LNCAP (cell line): ENCODE results near the gene C2CD4A.
A peak's percentile ranks its signal among the peaks of the same experiment; 100 is the strongest.

Experiments used
- TF ChIP-seq, protein P1 (sequence below): fragments of 450-650 bp; IDR thresholded peaks from 2 replicates; pipeline ENCODE4 v1.5.1; 2017; ENCODE audit warnings: mild to moderate bottlenecking

Gene C2CD4A

DNA sequence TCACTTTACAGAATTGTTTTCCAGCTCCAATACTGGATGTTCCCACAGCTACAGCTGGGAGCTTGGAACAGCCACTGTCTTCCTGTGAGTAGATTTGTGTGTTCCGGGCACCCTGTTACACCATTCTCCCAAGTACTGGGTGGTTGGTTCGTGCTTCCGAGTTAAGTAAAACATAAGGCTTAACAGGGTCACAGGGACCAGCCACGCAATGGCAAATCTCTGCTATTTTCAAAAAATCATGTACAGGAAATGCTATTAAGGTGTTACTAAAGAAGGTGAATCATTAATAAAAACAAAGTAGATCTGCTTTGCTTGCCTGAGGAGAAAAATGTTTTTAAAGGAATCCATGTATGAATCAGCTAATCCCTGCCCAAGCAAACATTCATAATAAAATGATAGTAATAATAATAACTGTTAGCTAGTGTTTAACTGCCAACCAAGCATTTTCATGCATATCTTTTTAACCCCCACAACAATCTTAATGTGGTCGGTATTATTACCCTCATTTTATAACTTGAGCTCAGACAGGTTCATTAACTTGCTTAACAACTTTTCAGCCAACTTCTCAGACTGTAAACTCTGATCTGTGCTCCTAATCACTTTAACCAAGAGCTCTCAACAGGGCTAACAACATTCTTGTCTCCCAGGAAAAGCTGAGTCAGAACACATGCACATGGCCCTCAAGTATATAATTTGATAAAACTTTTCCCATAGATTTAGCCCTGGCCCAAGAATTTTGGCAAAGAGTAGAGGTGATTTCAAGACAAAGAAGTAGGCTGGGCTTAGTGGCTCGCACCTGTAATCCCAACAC lies 2.7 kb upstream of the C2CD4A start:
- TF ChIP-seq, protein P1, sequence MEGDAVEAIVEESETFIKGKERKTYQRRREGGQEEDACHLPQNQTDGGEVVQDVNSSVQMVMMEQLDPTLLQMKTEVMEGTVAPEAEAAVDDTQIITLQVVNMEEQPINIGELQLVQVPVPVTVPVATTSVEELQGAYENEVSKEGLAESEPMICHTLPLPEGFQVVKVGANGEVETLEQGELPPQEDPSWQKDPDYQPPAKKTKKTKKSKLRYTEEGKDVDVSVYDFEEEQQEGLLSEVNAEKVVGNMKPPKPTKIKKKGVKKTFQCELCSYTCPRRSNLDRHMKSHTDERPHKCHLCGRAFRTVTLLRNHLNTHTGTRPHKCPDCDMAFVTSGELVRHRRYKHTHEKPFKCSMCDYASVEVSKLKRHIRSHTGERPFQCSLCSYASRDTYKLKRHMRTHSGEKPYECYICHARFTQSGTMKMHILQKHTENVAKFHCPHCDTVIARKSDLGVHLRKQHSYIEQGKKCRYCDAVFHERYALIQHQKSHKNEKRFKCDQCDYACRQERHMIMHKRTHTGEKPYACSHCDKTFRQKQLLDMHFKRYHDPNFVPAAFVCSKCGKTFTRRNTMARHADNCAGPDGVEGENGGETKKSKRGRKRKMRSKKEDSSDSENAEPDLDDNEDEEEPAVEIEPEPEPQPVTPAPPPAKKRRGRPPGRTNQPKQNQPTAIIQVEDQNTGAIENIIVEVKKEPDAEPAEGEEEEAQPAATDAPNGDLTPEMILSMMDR, result no peak

DNA sequence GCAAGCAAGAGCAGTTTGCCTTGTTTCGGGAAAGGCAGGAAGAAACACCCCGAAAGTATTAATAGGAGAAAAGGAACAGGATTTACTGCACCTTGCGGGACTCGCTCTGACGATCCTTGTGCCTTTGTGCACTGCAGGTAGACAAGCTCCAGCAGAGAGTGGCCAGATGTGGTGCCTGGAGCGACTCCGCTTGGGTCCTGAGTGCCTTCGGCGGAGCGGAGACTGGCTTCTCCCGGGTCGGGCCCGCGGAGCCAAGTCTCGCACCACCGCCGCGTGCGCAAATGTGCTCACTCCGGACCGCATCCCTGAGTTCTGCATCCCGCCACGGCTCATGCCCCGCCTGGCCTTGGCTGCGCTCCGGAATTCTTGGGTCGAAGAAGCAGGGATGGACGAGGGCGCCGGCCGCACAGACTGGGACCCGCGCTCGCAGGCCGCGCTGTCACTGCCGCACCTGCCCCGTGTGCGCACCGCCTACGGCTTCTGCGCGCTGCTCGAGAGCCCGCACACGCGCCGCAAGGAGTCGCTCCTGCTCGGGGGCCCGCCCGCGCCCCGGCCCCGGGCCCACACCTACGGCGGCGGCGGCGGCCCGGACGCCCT lies 769 bp downstream of the C2CD4A start:
- TF ChIP-seq, protein P1, result no peak

DNA sequence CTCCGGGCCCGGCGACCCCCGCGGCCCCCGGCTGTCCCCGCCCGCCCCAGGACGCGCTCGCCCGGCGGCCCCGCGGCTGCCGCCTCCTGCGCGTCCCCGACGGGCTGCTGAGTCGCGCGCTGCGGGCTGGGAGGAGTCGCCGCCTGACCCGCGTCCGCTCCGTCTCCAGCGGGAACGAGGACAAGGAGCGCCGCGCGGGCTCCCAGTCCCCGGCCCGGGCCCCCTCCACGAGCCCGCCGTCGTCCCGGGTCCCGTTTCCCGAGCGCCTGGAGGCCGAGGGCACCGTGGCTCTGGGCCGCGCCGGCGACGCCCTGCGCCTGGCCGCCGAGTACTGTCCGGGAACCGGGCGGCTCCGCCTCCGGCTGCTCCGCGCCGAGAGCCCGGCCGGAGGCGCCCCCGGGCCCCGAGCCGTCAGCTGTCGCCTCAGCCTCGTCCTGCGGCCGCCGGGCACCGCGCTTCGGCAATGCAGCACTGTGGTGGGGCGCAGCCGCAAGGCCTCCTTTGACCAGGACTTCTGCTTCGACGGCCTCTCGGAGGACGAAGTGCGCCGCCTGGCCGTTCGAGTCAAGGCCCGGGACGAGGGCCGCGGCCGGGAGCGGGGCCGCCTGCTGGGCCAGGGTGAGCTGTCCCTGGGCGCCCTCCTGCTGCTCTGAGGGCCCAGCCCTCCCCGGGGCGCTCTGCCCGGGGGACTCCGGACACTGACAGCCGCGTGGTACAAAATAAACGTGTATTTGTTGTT lies 1.5 kb downstream of the C2CD4A start:
- TF ChIP-seq, protein P1, result no peak

DNA sequence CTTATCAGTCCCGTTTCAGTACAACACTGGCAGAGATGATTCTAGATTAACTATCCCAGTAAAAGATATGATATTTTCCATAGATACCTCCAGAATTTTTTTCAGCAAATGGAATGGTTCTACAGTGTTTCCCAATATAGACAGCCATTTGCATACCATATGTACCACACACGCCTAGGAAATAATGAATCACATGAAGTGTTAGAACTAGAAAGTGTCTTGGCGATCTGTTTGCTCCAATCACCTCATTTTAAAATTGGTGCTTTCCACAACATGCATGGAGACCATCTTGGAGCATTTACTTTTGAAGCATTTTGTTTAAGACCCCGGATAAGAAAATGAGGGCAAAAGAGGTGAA lies 2.0 kb downstream of the C2CD4A start:
- TF ChIP-seq, protein P1, result no peak

DNA sequence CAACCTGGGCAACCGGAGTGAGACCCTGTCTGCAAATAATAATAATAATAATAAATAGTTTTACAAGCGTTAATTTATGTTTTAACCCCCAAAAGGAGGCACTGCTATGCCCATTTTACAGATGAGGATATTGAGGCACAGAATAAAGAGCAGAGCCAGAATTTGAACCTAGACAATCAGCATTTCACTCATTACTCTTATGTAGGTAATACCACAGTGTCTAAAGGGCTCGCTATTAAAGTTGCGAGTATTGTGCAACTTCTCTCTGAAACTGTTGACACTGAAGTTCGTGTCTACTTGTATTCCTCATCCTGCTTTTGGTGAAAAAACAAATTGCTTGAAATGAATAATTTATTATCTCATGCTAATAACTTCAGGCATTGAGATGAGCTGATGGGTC lies 2.8 kb downstream of the C2CD4A start:
- TF ChIP-seq, protein P1, result no peak

DNA sequence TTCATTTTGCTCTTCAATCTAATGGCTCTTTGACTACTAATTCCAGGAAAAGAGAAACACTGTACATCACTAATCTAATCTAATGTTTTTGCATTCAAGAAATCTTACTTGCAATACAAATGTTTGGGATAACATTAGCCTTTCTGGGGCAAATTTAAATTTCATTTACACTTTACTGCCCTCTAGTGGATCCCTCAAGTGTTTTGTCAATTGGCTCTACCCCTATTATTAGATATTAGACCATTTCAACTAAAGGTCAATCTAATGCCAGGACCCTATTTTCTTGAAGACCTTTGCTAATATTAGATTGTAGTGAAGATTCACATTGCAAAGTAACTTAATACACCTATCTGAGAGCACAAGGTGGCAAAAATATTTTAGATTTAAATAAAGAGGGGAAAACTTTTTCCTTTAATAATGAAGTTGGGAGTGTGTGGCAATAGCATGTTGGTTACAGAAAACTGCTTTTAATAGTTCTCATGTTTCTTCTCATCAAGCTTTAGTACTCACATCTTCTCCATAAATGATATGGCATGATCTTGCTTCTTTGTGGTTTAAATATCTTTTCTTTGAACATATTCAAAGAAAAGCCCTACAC lies 5.0 kb downstream of the C2CD4A start:
- TF ChIP-seq, protein P1, result peak; percentile 70

DNA sequence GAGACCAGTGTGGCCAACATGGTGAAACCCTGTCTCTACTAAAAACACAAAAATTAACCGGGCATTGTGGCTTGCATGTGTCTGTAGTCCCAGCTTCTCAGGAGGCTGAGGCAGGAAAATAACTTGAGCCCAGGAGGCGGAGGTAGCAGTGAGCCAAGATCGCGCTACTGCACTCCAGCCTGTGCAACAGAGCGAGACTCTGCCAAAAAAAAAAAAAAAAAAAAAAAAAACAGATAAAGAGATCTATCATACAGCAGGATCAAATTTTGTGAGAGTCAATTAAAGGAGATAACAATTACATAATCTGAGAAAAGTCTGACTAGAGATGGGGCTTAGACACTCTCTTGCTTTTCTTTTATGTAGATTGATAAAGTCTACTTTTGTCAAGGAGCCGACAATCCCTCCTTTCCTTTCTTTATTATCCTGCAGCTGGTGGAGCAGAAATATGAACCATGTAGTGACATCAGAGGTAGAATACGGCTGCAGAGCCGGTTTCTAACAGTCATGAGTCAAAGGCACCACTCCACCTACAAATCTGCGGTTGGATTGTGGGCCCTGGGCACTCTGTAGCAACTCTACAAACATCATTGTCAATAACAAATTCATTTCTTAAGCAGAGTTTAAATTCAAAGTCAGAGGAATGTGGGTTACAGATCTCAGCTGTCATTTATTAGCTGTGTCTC lies 9.0 kb downstream of the C2CD4A start:
- TF ChIP-seq, protein P1, result no peak
